K562 (cell line): ENCODE results near the gene ARID3B. TPM values are rescaled to one million over a fixed set of nuclear protein-coding genes. Genes with fewer than 3 reads are reported as not detected.

ENCODE experiments used
- ETV5 ChIP-seq: sonication (generic); formaldehyde crosslinking; IDR thresholded peaks from 2 replicates; pipeline ENCODE4 v1.4.0; 2020; ENCODE audit warnings: low read depth, mild to moderate bottlenecking, missing genetic modification reagents
- KAT7 ChIP-seq: sonication (generic); formaldehyde crosslinking; IDR thresholded peaks from 2 replicates; pipeline ENCODE4 v1.8.0; 2022; ENCODE audit warnings: missing genetic modification reagents, mild to moderate bottlenecking, borderline replicate concordance
- MGA ChIP-seq: fragments of 450-650 bp; IDR thresholded peaks from 2 replicates; pipeline ENCODE4 v1.6.1; 2016; ENCODE audit warnings: mild to moderate bottlenecking, moderate library complexity
- NFATC3 ChIP-seq: fragments of 450-650 bp; IDR thresholded peaks from 2 replicates; pipeline ENCODE4 v1.6.1; 2017; ENCODE audit warnings: mild to moderate bottlenecking
- SREBF2 ChIP-seq: sonication (generic); formaldehyde crosslinking; IDR thresholded peaks from 2 replicates; pipeline ENCODE4 v1.4.0; 2020; ENCODE audit warnings: mild to moderate bottlenecking, missing genetic modification reagents
- ZBTB2 ChIP-seq: fragments of 450-650 bp; IDR thresholded peaks from 2 replicates; pipeline ENCODE4 v1.6.1; 2016; ENCODE audit warnings: antibody characterized with exemption
- ZKSCAN1 ChIP-seq: fragments of 150-350 bp; IDR thresholded peaks from 2 replicates; pipeline ENCODE4 v1.6.1; 2016; ENCODE audit warnings: low read depth, low read length
- ZNF165 ChIP-seq: fragments of 250-450 bp; sonication (Bioruptor Pico); IDR thresholded peaks from 2 replicates; pipeline ENCODE4 v1.4.0; 2020; ENCODE audit warnings: borderline replicate concordance
- ZNF445 ChIP-seq: fragments of 250-450 bp; sonication (Bioruptor Pico); IDR thresholded peaks from 2 replicates; pipeline ENCODE4 v1.4.0; 2020; ENCODE audit warnings: low read depth, mild to moderate bottlenecking, moderate library complexity
- ZSCAN32 ChIP-seq: fragments of 450-650 bp; formaldehyde crosslinking; IDR thresholded peaks from 2 replicates; pipeline ENCODE4 v1.4.0; 2020; ENCODE audit warnings: mild to moderate bottlenecking, moderate library complexity
- polyA plus RNA-seq, 8 experiments: library from polyadenylated mRNA; depleted of rRNA in 4 of 8; stranded (reverse) in 5 of 8; unstranded in 3 of 8; fragments of >200 nt; fragmentation: Nextera tagmentation in 2 of 8; fragmentation: Illumina TruSeq in 1 of 8; extraction: Ambion mirVana in 2 of 8; extraction: Trizol in 1 of 8; gene quantifications; 2 replicates each; pipeline versions ENCODE4 v1.2.1 to v1.2.3, GENCODE V29; 2011 to 2014; ENCODE audit warnings: inconsistent platforms in 1 of 8, missing spikeins in 1 of 8
- total RNA-seq, 7 experiments: library from RNA; depleted of rRNA in 6 of 7; stranded (reverse); fragments of >200 nt in 6 of 7; fragmentation: Illumina TruSeq in 2 of 7; extraction: Trizol in 2 of 7; gene quantifications; 2 replicates each; pipeline versions ENCODE4 v1.2.1 to v1.2.3, GENCODE V29; 2011 to 2021; ENCODE audit warnings: low replicate concordance in 1 of 7
- TF ChIP-seq, protein P1 (sequence below): fragments of 450-650 bp; conservative IDR thresholded peaks from 2 replicates; pipeline ENCODE4 v1.6.1; 2016; ENCODE audit warnings: missing genetic modification characterization, low read depth, mild to moderate bottlenecking, control low read depth, missing compliant biosample characterization

The ARID3B gene
- total and polyA plus RNA-seq, 9 of the 15 experiments (the other 6 are each of a cell fraction or from before 2014, with no cell fraction given): 0.32 to 15.1 (median 7.1) TPM

DNA sequence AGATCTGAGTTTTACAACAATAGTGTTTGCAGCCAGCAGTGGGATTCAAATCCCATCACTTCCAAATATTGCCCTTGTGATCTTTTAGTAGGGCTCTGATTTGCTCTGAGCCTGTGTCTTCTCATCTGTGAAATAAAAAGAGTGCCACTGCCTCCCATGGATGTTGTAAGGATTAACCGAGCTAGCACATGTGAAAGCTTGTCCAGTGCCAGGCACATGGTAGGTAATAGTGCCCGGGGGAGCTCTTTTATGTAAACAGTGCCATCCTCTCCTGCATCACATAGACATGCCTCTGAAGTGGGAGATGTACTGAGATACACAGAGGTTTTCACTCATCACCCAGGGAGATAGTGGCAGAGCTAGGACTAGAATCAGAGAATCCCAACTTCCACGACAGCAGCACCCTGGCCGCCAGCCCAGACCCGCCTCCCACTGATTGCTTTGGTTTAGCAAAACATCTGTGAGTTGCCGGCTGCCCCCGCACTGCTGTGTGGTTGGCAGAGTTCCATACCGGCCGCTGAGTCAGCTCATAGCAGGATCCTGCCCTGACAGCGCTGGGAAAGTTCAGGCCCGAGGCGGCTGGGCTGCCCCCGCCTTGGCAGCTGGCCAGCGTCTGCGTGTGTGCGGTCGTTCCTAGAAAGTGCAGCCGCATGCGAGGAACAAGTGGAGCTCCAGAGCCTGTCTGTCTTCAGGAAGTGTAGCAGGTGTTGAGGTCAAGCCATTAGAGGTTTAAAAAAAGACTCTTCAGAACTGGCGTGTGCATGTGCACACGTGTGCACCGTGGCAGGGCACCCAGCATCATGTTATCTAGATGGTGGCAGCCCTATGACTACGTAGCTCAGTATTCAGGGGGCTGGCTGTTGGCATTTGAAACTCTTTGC is 5.0 kb downstream of the ARID3B start (continued):
- TF ChIP-seq MGA (peak; percentile 87), ZNF165 (CRISPR knock-in tag) (0 out of 2 replicates have a peak, but pooled peaks have one; percentile 18), ZSCAN32 (CRISPR knock-in tag) (no peak), ZNF445 (CRISPR knock-in tag) (no peak), SREBF2 (CRISPR knock-in tag) (no peak), KAT7 (CRISPR knock-in tag) (peak; percentile 84; the same call in 1 of the 2 replicates), ETV5 (CRISPR knock-in tag) (peak; percentile 87; the same call in 1 of the 2 replicates), ZBTB2 (0 out of 2 replicates have a peak, but pooled peaks have one; percentile 31), NFATC3 (no peak), ZKSCAN1 (peak; percentile 80)
- TF ChIP-seq, protein P1, sequence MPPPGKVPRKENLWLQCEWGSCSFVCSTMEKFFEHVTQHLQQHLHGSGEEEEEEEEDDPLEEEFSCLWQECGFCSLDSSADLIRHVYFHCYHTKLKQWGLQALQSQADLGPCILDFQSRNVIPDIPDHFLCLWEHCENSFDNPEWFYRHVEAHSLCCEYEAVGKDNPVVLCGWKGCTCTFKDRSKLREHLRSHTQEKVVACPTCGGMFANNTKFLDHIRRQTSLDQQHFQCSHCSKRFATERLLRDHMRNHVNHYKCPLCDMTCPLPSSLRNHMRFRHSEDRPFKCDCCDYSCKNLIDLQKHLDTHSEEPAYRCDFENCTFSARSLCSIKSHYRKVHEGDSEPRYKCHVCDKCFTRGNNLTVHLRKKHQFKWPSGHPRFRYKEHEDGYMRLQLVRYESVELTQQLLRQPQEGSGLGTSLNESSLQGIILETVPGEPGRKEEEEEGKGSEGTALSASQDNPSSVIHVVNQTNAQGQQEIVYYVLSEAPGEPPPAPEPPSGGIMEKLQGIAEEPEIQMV (tag): no peak
